NCI-H2171 (cell line): ENCODE data around the gene CA6.
"Not testable (repeated sequence)": the region's sequence is repeated elsewhere in the genome, so short reads cannot be mapped to it uniquely, and the experiment has no call there.

Source experiments
- DNase-seq: peaks from one replicate; lab custom pipeline; 2025; lab: John Stamatoyannopoulos, UW

Gene CA6

GRCh38 chr1:9004700-9005394 is 59.2 kb downstream of the CA6 start:
- no peak for DNase-seq

GRCh38 chr1:9005395-9005708 is 59.7 kb downstream of the CA6 start:
- no peak for DNase-seq

- DNase-seq, result no peak
These were observed 61.4 kb downstream of the CA6 start for GRCh38 chr1:9006956-9007615.

GRCh38 chr1:9008236-9008635 is 62.6 kb downstream of the CA6 start:
- no peak for DNase-seq

- DNase-seq, result peak; percentile 71
These were observed 64.0 kb downstream of the CA6 start for GRCh38 chr1:9009438-9010370.

- no peak for DNase-seq
These were observed 65.2 kb downstream of the CA6 start for GRCh38 chr1:9010781-9011323.

- DNase-seq, result peak; percentile 13
These were observed 68.2 kb downstream of the CA6 start for GRCh38 chr1:9013819-9014218.

GRCh38 chr1:9014475-9015375 is 69.1 kb downstream of the CA6 start:
- no peak for DNase-seq

- no peak for DNase-seq
These were observed 70.8 kb downstream of the CA6 start for GRCh38 chr1:9016455-9016854.

- no peak for DNase-seq
These were observed 72.7 kb downstream of the CA6 start for GRCh38 chr1:9018333-9018732.

GRCh38 chr1:9019896-9020295 is 74.2 kb downstream of the CA6 start:
- no peak for DNase-seq

- DNase-seq, result no peak
These were observed 74.6 kb downstream of the CA6 start for GRCh38 chr1:9020305-9020704.

GRCh38 chr1:9022026-9022738 is 76.5 kb downstream of the CA6 start:
- not testable (repeated sequence) for DNase-seq

- no peak for DNase-seq
These were observed 77.1 kb downstream of the CA6 start for GRCh38 chr1:9022773-9023172.
